Measurements from ENCODE around the gene ATP9A.
"Not testable (repeated sequence)": the region's sequence is repeated elsewhere in the genome, so short reads cannot be mapped to it uniquely, and the experiment has no call there.

Gene ATP9A

DNA sequence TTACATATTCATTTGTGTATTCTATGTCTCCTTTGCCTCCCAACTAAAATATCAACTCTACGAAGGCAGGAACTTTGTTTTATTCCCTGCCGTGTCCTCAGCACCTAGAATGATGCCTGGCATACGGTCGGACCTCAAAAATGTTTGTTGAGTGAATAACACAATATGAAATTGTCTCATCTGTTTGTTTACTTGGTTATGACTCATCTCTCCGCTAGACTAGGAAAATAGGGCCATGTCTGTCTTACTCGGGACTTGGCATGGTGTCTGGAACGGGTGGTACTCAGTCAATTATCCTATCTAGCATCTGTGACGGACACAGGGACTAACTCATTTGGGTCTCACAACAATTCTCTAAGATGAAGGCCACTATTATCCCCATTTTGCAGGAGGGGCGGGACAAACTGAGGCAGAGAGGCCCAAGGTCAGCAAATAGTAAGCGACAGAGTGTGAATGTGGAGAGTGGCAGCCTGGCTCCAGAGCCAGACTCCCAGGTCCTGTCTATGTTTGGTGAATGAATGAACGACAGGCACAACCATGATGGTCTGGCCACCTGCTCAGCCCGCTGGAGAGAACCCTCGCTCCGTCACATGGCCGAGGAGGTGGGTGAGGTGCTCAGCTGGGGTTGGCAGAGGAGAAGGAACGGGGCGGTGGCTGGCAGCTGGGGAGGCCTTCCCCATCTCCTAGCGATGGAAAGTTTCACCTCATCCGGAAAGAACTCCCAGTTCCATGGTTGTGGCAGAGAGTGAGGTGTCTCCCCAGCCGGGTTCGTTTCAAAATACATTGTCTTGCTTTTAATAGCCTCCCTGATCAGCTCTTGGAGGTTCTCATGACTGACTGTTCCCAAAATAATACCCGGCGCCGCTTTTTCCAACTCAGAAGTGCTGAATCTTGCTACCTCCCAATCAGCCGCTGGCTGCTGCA, 198.1 kb downstream of the ATP9A start:
- DNase-seq: no peak

DNA sequence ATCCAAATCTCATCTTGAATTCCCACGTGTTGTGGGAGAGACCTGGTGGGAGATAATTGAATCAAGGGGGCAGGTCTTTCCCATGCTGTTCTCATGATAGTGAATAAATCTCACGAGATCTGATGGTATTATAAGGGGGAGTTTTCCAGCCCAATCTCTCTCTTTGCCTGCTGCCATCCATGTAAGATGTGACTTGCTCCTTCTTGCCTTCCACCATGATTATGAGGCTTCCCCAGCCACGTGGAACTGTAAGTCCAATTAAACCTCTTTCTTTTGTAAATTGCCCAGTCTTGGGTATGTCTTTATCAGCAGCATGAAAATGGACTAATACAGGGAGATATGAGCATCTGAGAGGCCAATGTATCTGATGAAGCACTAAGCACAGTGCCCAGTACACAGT, 199.7 kb downstream of the ATP9A start:
- not testable (repeated sequence) for DNase-seq

DNA sequence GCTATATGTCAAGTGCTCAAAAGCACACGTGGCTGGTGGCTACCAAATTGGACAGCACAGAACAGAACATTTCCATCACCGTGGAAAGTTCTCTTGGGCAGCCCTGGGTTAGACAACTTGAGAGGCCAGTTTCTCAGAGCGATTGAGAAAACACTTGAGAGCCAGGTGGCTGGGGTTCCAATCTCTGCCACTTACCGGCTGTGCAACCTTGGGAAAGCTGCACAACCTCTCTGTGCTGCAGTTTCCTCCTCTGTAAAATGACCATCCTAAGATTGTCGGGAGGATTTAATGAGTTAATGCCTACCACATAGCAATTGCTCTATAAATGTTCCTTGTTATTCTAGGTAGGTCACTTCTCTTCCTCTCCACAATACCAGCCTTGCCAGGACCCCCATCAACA, 200.6 kb downstream of the ATP9A start:
- DNase-seq: no peak

DNA sequence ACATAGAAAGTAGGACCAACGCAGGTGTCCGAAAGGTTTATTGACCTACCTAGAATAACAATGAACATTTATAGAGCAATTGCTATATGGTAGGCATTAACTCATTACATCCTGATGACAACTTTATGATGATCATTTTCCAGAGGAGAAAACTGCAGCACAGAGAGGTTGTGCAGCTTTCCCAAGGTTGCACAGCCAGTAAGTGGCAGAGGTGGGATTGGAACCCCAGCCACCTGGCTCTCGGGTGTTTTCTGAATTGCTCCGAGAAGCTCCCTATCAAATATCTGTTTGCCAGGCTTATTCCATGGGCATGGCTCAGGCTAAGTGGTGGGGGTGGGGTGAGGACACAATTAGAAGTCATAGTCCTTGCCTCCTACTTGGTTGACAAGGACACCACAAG, 201.6 kb downstream of the ATP9A start:
- no peak for DNase-seq

DNA sequence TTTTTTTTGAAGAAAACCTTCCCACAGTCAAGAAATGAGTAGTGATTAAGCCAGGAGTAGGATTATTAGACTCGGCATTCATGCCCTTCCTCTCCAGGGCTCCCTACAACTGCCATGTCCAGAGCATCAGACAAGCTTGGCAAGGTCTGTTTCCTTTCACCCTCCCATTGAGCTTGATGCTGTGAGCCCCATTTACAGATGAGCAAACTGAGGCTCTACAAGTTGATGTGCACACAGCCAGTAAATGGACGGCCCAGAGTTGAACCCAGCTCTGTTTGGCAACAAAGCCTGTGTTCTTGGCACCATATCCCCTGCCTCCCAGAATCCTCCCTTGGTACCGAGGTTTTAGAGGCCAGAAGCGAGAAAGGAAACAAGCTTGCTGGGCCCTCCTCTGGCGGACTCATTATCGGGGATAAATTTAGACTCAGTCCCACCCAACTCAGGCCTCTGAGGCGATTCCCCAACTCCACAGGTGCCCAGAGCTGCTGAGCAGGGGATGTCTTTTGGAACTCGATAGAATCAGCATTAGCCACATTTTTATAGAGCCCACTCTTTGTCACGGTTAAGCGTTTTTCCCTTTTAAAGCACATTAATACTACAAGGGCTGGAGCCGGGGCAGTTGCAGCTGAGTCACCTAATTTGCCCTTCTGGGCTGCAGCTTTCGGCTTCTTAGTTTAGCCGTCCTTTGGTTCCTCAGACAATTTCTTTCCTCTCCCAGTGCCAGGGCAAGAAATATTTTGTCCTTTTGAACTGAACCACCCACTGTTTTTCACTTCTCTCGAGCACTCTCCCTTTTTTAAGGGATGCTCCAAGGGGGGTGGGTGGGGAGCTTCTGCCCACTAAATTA, 202.7 kb downstream of the ATP9A start:
- DNase-seq: no peak

DNA sequence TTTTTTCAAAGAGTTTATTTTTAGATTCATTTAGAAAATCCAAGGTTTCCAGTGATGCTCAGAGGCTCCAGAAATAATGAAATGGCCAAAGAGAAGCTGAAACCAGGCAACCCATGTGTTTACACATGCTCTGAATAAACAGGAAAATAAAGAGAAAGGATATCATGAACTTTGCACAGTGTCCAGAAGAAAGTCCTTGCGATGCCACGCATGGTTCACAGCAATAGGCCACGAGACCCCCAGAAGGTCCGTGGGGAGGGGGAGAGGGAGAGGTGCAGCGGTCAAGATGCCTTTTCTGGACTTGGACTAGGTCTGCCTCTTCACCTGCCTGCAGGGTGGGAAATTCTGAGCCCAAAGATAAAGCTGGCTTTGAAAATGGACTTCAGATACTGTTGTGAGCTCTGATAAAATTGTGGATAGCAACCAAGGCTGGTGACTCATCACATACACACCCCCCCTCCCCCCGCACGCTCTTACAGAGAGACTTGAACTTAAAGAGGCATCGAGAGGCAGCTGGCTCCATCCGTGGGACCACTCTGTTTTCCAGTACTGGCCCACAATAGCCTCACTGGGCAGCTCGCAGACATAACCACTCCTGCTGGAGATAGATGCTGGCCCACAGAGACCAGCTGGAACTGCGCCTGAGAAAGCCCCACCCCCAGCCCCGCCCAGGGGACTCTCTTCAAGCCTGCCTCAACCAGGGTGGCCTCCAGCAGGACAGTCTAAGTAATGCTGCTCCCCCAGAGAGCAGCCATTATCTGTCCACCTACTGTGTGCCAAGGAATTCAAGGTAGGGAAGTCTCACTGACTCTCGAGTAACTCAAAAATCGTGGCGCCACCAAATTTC, 204.5 kb downstream of the ATP9A start:
- peak; percentile 24 to 77 for DNase-seq

DNA sequence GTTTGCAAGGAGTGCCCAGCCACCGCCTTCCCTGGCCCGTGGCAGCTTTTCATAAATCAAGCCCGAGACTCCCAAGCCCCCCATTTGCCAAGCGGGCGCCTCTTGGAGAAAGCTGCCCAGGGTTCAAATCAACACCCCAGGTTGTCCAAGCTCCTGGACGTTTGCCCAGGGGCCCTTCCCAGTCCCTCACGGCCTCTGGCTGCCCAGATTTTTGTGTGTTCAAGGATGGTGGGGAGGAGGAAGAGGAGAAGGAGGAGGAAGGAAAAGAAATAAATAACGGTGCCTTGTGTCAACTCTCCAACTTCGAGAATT, 205.1 kb downstream of the ATP9A start:
- no peak for DNase-seq

DNA sequence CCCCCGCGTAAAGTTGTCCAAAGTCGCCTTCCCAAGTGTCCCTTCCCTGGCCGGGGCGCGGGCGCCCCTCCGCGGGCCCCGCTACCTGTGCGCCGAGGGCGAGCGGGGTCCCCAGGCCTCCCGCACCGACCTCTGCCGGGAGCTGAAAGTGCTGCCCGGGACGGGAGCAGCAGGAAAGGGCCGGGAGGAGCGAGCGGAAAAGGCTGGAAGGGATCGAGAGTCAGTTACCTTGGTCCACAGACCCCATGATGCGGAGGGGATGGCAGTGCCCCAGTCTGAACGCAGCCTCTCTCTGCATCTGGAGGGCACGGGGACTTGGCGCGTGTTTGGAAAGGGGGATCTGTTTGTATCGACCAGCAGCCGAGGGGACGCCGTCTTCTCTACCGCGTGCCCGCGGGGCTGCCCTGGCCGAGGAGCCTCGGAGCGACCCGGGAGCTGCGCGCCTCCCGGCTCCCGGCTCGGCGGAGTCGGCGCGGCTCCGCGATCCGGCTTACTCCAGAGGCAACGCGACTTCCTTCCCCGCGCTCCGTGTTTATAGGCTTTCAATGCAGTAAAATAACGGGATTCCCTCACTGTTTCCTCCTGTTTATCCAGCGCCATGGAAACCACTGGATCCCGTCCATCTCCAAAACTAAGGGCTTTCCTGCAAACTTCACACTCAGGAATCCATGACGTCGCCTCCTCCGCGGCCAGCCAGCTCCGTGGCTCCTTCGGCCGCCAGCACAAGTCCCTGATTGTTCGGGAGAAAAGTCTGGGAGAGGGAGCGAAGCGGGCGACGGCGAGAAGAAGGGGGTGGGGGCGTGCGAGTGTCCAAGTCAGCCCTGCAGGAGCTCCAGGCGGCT, 205.6 kb downstream of the ATP9A start:
- DNase-seq: peak; percentile 49 to 76

DNA sequence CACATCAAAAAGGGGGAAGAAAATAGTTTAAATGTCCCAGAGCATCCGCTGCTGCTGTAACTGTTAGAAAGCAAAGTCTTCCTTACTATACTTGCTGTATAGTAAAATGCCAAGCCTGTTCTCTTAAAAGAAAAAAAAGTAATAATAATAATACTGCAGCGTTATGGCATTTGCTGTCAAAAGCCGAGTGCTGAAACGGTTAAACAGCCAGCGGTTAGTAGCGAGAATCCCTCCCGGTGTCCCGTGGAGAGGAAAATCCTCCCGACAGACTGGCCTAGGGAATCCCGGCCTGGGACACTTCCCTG, 206.2 kb downstream of the ATP9A start:
- DNase-seq: no peak

DNA sequence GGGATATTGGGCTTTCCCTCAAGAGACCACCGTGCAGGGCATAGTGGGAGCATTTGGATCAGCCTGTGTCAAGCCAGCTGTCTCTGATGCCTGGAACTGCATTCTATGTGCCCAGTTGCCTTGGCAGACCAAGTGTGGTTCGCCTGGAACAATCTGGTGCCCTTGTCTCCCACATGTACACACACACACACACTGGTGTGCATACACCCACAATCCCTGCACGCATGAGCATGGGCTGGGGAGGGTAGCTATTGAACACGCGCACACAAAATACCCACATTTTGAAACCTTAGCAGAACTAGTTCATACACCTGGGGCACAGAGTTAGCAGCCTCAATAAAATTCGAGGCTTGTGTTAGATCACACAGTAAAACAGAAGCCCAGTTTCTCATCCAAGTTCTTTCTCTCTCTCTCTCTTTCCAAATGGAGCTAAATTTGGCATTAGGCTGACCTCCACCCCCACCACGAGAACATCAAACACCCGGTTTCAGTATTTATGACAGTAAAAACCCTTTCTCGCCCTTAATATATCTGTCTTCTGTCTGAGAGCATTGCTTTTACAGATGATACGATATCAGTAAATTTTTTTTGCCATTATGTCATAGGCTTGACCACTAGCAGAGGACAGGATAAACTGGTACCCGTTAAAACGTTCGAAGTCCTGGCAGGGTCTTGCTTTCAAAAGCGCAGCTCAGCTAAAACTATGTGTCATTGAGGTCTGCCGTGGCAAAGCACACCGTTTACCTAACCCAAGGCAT, 207.5 kb downstream of the ATP9A start:
- no peak for DNase-seq

DNA sequence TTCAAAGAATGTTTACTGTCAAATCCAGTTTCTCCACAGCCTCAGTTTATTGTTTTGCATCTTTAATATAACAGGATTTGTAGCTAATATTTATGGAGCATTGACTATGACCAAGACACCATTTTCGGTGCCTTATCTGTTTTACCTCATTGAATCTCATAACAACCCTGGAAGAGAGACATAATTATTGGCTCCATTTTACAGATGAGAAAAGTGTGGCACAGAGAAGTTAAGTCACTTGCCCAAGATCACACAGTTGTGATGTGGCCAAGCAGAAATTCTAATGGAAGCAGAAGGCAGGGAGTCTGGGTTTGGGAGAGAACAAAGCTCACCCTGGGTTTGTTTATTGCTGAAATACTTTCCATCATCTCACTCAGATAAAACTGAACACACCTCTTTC, 208.1 kb downstream of the ATP9A start:
- DNase-seq: no peak

DNA sequence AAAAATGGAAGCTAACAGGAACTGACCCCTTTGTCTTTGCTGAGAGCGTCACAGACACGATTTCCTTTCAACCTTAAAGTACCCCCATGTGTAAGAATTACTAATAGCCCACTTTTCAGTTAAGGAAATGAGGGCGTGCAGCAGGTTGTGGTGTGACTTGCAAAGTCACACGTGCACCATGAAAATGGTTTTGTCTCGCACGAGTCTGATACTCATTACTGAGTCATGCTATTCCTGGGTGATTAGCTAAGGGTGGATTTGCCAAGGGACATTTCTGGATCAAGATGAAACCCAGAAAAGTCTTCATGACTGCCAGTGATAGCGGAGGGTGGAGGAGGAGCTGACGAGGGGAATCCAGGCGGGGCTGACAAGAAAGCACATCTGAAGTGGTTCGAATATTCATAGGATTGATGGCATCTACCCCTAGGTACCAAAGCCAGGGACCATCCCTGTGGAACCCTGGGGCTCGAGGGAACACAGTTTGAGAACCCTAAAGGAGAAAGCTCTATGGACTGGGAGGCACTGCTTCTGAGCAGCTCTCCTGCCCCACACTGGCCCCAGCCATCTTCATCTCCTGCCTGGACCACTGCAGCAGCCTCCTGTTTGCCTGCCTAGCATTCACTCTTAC, 213.5 kb downstream of the ATP9A start:
- no peak for DNase-seq

DNA sequence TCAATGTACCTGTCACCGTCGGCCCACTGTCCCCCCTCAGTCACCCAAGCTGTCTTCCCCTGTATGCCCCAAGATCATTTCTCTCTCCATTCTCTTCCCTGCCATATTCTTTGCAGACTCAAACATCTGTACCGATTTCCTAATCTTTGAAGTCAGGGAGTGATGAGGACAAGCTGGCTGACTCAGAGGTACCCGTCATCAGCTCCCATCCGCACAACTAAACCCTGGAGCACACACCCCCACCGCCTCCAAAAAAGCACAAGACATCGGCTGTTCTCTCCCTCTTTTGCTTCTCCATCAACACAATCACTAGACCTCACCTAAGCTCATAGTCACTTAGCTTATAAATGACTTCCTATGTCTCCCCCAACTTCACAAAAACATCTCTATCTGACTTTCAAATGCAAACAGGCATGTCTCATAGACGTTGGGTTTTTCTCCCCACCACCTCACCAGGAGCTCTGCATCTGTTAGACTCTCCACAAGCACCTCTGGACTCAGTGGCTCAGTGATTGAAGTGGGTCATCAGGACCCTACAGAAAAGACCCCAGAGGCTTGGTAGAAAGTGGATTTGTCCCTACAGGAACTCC, 214.2 kb downstream of the ATP9A start:
- no peak for DNase-seq

DNA sequence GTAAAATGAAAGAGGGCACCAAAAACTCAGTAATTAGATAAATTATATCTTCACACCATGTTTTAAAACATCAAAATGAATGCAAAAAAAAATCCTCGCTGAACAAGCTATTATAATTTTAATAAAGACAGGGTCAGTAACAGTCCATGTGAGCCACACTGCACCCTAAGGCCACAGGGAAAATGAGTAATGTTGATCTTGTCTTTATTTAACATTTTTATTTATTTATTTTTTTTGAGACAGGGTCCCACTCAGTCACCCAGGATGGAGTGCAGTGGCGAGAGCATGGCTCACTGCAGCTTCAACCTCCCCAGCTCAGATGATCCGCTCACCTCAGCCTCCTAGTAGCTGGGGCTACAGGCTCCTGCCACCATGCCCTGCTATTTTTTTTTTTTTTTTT, 217.0 kb downstream of the ATP9A start:
- no peak for DNase-seq

DNA sequence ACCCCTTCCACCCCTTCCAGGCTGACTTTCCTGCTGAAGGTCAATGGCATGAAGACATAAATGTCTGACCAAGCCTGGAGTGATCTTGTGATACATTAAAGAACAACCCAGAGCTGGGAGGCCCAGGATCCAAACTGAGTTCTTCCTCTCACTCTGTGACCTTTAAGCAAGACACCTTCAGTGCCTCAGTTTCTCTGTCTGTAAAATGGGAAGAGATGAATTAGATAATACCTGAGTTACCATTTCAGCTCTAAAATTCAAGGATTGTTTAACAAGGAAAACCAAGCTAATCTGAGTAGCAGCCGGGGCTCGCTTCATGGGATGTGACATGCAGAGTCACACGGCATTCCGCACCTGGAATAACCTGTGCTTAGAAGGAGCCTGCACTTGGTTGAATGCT, 218.7 kb downstream of the ATP9A start:
- DNase-seq: no peak

DNA sequence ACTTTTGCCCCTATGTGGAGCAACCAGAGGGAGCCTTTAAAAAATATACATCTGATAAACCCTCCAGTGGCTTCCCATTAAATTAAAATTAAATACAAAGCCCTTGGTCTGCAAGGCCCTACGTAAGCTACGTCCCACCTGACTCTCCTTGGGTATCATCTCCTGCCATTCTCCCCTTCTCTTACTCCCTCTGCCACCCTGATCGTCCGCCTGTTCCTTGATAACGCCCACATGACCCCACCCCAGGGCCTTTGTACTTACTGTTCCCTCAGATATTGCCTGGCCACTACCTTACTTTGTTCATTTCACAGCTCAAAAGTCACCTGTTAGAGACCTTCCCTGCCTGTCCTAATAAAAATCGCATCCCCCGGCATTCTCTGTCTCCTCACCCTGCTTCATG, 220.2 kb downstream of the ATP9A start:
- DNase-seq: no peak

Data from SW 1271 (cell line).